Ovary (tissue), 9 donors: ENCODE results near the gene CDC42. TPM values are rescaled to one million over a fixed set of nuclear protein-coding genes. Genes with fewer than 3 reads are reported as not detected.
"Not testable (repeated sequence)": the region's sequence is repeated elsewhere in the genome, so short reads cannot be mapped to it uniquely, and the experiment has no call there.

Source experiments
- DNase-seq, 5 donors: peaks; one replicate each; pipeline ENCODE4 v3.0.0-alpha.2; 2019 to 2020
- H3K27ac ChIP-seq, 2 donors: fragments of 200-600 bp; one replicate each; pipeline versions ENCODE4 v1.5.1 to v1.8.0; 2019 to 2022
- H3K27me3 ChIP-seq: fragments of 200-600 bp; one replicate; pipeline ENCODE4 v1.8.0; 2022
- H3K36me3 ChIP-seq: fragments of 200-600 bp; sonication (generic); one replicate; pipeline ENCODE4 v1.5.1; 2019
- H3K4me1 ChIP-seq: one replicate; pipeline ENCODE4 v1.8.1; 2013; ENCODE audit warnings: mild to moderate bottlenecking, moderate library complexity; ENCODE audit not compliant: insufficient read depth
- H3K4me3 ChIP-seq: fragments of 200-600 bp; sonication (generic); one replicate; pipeline ENCODE4 v1.5.1; 2017
- H3K9me3 ChIP-seq, 2 donors: fragments of 200-600 bp in 1 of 2; sonication (generic) in 1 of 2; one replicate each; pipeline versions ENCODE4 v1.5.1 to v1.8.1; 2013 to 2019; ENCODE audit warnings: mild to moderate bottlenecking in 1 of 2, moderate library complexity in 1 of 2
- EP300 ChIP-seq: sonication (generic); formaldehyde crosslinking; IDR thresholded peaks from one replicate; pipeline ENCODE4 v1.6.1; 2017; ENCODE audit warnings: antibody characterized with exemption
- POLR2A ChIP-seq: fragments of 450-650 bp; IDR thresholded peaks from one replicate; pipeline ENCODE4 v1.6.1; 2017; ENCODE audit warnings: antibody characterized with exemption, mild to moderate bottlenecking, moderate library complexity
- WGBS, 3 donors: extraction: QIAGEN DNeasy Blood & Tissue Kit in 1 of 3; methylation state at CpG; one replicate each; pipeline versions ENCODE4 v1.1.5 to v1.1.7; 2013 to 2017; 5-methylcytosine and 5-hydroxymethylcytosine counted together
- intact Hi-C, 4 donors: fragments of 100-400 bp; cut with DNase I; formaldehyde crosslinking; loops; one replicate each; pipeline versions ENCODE4 v1.11.0 to v1.15.1; 2022 to 2023
- polyA plus RNA-seq, 2 donors: library from polyadenylated mRNA; stranded (reverse); fragments of 200-250 nt in 1 of 2; fragments of 350-450 nt in 1 of 2; fragmentation: Illumina TruSeq in 1 of 2; extraction: RNeasy Lipid Tissue Mini Kit (QIAGEN cat#74804) in 1 of 2; gene quantifications; one replicate each; pipeline ENCODE4 v1.2.3, GENCODE V29; 2013 to 2014
- total RNA-seq, 7 donors: library from RNA; depleted of rRNA in 2 of 7; stranded (reverse); fragments of >200 nt in 2 of 7; fragmentation: NEBNext Ultra II Directional in 3 of 7; extraction: Animal tissue kit (Norgen Biotek cat#: 25700) in 3 of 7; gene quantifications; one replicate each; pipeline versions ENCODE4 v1.1.0 to v1.2.4, GENCODE V29; 2016 to 2023
- TF ChIP-seq, protein P1 (sequence below), 3 donors: fragments of 450-650 bp in 2 of 3; fragments of 200-600 bp in 1 of 3; IDR thresholded peaks; one replicate each; pipeline versions ENCODE4 v1.5.1 to v1.8.0; 2016 to 2022; ENCODE audit warnings: antibody characterized with exemption in 3 of 3, mild to moderate bottlenecking in 1 of 3
- donor health status: DM: no; HTN: no; CAD: no; lungs with moderate emphysema.
- donor health status: DM: no; HTN: no; CAD: no.
- donor health status: Bipolar disorder and iron deficiency.
- donor health status: DM: yes; HTN: yes; CAD: no.
- donor health status: DM: no; HTN: no; CAD: no.
- donor health status: DM: yes; HTN: yes; CAD: no.

CDC42 gene
- total and polyA plus RNA-seq, 9 donors: 111 to 238 (median 200) TPM

DNA sequence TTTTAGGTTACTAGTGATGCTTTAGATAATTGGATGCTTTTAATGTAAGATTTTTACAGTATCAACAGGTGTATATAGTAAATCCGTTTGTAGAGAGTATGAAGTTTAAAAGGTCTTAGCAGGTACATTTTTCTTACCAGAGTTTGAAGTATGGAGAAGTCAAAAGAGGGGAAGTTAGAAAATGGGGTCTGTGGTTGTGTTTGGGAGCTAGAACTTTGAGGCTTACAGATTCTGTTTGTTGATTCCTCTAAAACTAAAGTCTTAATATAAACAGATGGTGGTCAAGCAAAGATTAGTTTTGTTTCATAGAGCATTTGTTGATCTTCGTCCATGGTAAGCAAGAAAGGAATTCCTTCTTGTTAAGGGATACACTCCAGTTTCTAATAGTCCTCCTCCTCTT, 35.8 kb downstream of the CDC42 start:
- Histone ChIP-seq H3K9me3 (no peaks in the 10 kb centered on the region), H3K36me3 (no peaks in the 10 kb centered on the region), H3K4me1 (peaks cover 8% of the 10 kb centered on the region), H3K4me3 (no peak overlapping the region), H3K27me3 (no peaks in the 10 kb centered on the region), H3K27ac (no peak overlapping the region)
- no peak for DNase-seq
- TF ChIP-seq POLR2A: no peak
- TF ChIP-seq, protein P1, sequence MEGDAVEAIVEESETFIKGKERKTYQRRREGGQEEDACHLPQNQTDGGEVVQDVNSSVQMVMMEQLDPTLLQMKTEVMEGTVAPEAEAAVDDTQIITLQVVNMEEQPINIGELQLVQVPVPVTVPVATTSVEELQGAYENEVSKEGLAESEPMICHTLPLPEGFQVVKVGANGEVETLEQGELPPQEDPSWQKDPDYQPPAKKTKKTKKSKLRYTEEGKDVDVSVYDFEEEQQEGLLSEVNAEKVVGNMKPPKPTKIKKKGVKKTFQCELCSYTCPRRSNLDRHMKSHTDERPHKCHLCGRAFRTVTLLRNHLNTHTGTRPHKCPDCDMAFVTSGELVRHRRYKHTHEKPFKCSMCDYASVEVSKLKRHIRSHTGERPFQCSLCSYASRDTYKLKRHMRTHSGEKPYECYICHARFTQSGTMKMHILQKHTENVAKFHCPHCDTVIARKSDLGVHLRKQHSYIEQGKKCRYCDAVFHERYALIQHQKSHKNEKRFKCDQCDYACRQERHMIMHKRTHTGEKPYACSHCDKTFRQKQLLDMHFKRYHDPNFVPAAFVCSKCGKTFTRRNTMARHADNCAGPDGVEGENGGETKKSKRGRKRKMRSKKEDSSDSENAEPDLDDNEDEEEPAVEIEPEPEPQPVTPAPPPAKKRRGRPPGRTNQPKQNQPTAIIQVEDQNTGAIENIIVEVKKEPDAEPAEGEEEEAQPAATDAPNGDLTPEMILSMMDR (IDR thresholded peaks at IDR 0.05): no peak
- no peak for TF ChIP-seq EP300
- intact Hi-C loops: no loop called here
- WGBS, 3 donors: 18 to 31% (median 19%) methylated on average over 2 of the region's 2 CpGs

DNA sequence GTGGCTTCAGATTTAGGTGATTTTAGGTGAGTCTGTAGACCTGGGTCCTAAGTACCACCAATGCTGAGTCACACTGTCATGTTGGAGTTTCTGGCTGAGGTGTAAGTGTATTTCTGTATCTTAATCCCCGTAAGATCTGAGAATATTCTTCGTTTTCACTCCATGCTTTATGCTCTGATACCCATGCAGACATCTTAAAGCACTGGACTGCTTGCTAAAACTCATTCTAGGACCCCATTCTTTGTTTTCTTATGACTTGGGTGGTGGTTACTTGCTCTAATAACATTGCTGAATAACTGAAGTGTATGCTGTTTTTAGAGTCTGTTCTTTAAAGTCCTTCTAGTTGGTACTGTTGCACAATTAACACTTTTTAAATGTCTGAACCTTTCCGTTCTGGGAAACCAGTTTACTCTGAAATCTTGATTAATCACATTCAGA, 36.6 kb downstream of the CDC42 start:
- no peak for DNase-seq
- Histone ChIP-seq H3K4me1 (peaks cover 8% of the 10 kb centered on the region), H3K27ac (no peak overlapping the region), H3K9me3 (no peaks in the 10 kb centered on the region), H3K27me3 (no peaks in the 10 kb centered on the region), H3K36me3 (no peaks in the 10 kb centered on the region), H3K4me3 (no peak overlapping the region)
- intact Hi-C loops: no loop called here
- TF ChIP-seq, protein P1 (IDR thresholded peaks at IDR 0.05): no peak
- no peak for TF ChIP-seq EP300
- TF ChIP-seq POLR2A: no peak
- WGBS, 3 donors: 64 to 69% (median 69%) methylated on average over 3 of the region's 3 CpGs

- no peaks in the 10 kb centered on the region for H3K27me3 ChIP-seq
- DNase-seq: no peak
- peaks cover 8% of the 10 kb centered on the region for H3K4me1 ChIP-seq
- TF ChIP-seq EP300 (no peak), POLR2A (no peak)
- TF ChIP-seq, protein P1 (IDR thresholded peaks at IDR 0.05): no peak
- H3K36me3 ChIP-seq: no peaks in the 10 kb centered on the region
- intact Hi-C loops: loop anchor here in 2 of 4 donors (2.0 to 5.0 kb wide), 2 partner anchors 13 to 1653 kb away; partner anchors contain the start of gene ELOA (in 1 of the 2)
- no peak overlapping the region for H3K27ac ChIP-seq
- no peak overlapping the region for H3K4me3 ChIP-seq
- H3K9me3 ChIP-seq: no peaks in the 10 kb centered on the region
- 19 to 21% (median 20%) methylated on average over 6 of the region's 6 CpGs for WGBS, 3 donors
Observed at GRCh38 chr1:22089787-22090186, 37.3 kb downstream of the CDC42 start.

DNA sequence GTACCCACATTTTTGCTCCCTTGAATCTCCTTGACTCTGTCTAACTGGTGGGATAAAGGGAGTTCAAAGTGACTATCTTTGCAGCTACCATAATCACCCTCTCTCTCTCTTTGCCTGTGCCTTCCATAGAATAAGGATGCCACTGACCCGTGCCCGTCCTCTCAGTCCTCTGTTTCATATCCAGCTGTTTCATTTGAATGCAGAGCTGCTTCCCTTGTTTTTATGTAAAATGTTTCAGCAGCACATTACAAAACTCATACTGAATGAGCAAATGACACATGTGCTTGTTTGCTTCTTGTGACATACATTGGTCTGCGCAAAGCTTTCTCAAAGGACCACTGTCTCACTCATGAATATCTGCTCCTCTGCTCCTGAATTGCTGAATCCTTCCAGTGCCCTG, 38.4 kb downstream of the CDC42 start:
- Histone ChIP-seq H3K9me3 (no peaks in the 10 kb centered on the region), H3K4me3 (no peak overlapping the region), H3K4me1 (peaks cover 8% of the 10 kb centered on the region), H3K36me3 (no peaks in the 10 kb centered on the region), H3K27ac (no peak overlapping the region), H3K27me3 (no peaks in the 10 kb centered on the region)
- no peak for TF ChIP-seq POLR2A
- TF ChIP-seq EP300: no peak
- TF ChIP-seq, protein P1 (IDR thresholded peaks at IDR 0.05): no peak
- intact Hi-C loops: loop anchor here in 2 of 4 donors (2.0 to 5.0 kb wide), 2 partner anchors 14 to 1651 kb away; partner anchors contain the start of gene ELOA (in 1 of the 2)
- DNase-seq: no peak
- WGBS, 3 donors: 79 to 82% (median 79%) methylated on average over 3 of the region's 3 CpGs

GRCh38 chr1:22092026-22092768, 39.7 kb downstream of the CDC42 start:
- H3K36me3 ChIP-seq: not testable (repeated sequence)
- intact Hi-C loops: loop anchor here in 1 of 4 donors (5.0 kb wide), 1 partner anchor 1650 kb away; the partner anchor contains the start of gene ELOA
- WGBS, 3 donors: 41 to 56% (median 56%) methylated on average over 3 of the region's 3 CpGs

More at GRCh38 chr1:22092026-22092768, 39.7 kb downstream of the CDC42 start:
- H3K27ac ChIP-seq, H3K9me3 ChIP-seq, H3K27me3 ChIP-seq, H3K4me1 ChIP-seq, H3K4me3 ChIP-seq, DNase-seq: not testable (repeated sequence)
